HepG2 (cell line): ENCODE measurements around the gene NCBP2. TPM values are rescaled to one million over a fixed set of nuclear protein-coding genes. Genes with fewer than 3 reads are reported as not detected.

Experiments used
- ATF2 ChIP-seq: sonication (generic); formaldehyde crosslinking; IDR thresholded peaks from 2 replicates; pipeline ENCODE4 v1.4.0; 2020; ENCODE audit warnings: missing genetic modification reagents
- DNMT1 ChIP-seq: sonication (generic); formaldehyde crosslinking; IDR thresholded peaks from 2 replicates; pipeline ENCODE4 v1.5.1; 2020; ENCODE audit warnings: mild to moderate bottlenecking, missing genetic modification reagents
- ELK4 ChIP-seq: sonication (generic); formaldehyde crosslinking; IDR thresholded peaks from 2 replicates; pipeline ENCODE4 v1.9.0; 2021; ENCODE audit warnings: missing genetic modification reagents, borderline replicate concordance
- ETV6 ChIP-seq: sonication (generic); formaldehyde crosslinking; conservative IDR thresholded peaks from 2 replicates; pipeline ENCODE4 v1.4.0; 2020; ENCODE audit warnings: missing genetic modification reagents
- GATA4 ChIP-seq: sonication (generic); IDR thresholded peaks from 2 replicates; pipeline ENCODE4 v1.6.1; 2016; ENCODE audit warnings: antibody characterized with exemption, low read depth, borderline replicate concordance
- HNRNPH1 ChIP-seq: fragments of 200-400 bp; formaldehyde crosslinking; optimal IDR thresholded peaks from 2 replicates; pipeline ENCODE3; 2017; ENCODE audit warnings: mild to moderate bottlenecking, low read depth, low read length
- HNRNPLL ChIP-seq: fragments of 200-400 bp; formaldehyde crosslinking; IDR thresholded peaks from 2 replicates; pipeline ENCODE4 v1.6.1; 2017; ENCODE audit warnings: mild to moderate bottlenecking, low read depth, low read length; ENCODE audit not compliant: poor library complexity, severe bottlenecking
- NR3C1 ChIP-seq: sonication (generic); formaldehyde crosslinking; IDR thresholded peaks from 2 replicates; pipeline ENCODE4 v1.4.0; 2020; ENCODE audit warnings: missing genetic modification reagents
- PAF1 ChIP-seq: IDR thresholded peaks from 2 replicates; pipeline ENCODE4 v1.6.1; 2016; ENCODE audit warnings: missing genetic modification reagents, missing compliant biosample characterization
- PHF20 ChIP-seq: sonication (generic); formaldehyde crosslinking; IDR thresholded peaks from 2 replicates; pipeline ENCODE4 v1.5.0; 2020; ENCODE audit warnings: mild to moderate bottlenecking, missing genetic modification reagents
- POGZ ChIP-seq: sonication (generic); formaldehyde crosslinking; IDR thresholded peaks from 2 replicates; pipeline ENCODE4 v1.4.0; 2020; ENCODE audit warnings: mild to moderate bottlenecking, missing genetic modification reagents
- SP5 ChIP-seq: IDR thresholded peaks from 2 replicates; pipeline ENCODE4 v1.6.1; 2016; ENCODE audit warnings: low read depth, borderline replicate concordance
- TEF ChIP-seq: sonication (generic); formaldehyde crosslinking; IDR thresholded peaks from 2 replicates; pipeline ENCODE4 v1.5.0; 2020; ENCODE audit warnings: missing genetic modification reagents
- YEATS2 ChIP-seq: sonication (generic); formaldehyde crosslinking; IDR thresholded peaks from 2 replicates; pipeline ENCODE4 v1.4.0; 2020; ENCODE audit warnings: missing genetic modification reagents, borderline replicate concordance
- ZBTB49 ChIP-seq: sonication (generic); formaldehyde crosslinking; IDR thresholded peaks from 2 replicates; pipeline ENCODE4 v1.4.0; 2020; ENCODE audit warnings: missing genetic modification reagents, borderline replicate concordance
- ZHX1 ChIP-seq: sonication (generic); formaldehyde crosslinking; IDR thresholded peaks from 2 replicates; pipeline ENCODE4 v1.8.1; 2022; ENCODE audit warnings: low read depth, mild to moderate bottlenecking, missing genetic modification reagents
- ZNF292 ChIP-seq: sonication (generic); formaldehyde crosslinking; IDR thresholded peaks from 2 replicates; pipeline ENCODE4 v1.8.1; 2022; ENCODE audit warnings: mild to moderate bottlenecking, low read depth, missing genetic modification reagents, borderline replicate concordance
- ZNF598 ChIP-seq: sonication (generic); formaldehyde crosslinking; IDR thresholded peaks from 2 replicates; pipeline ENCODE4 v1.5.1; 2020; ENCODE audit warnings: mild to moderate bottlenecking, missing genetic modification reagents, borderline replicate concordance
- polyA plus RNA-seq, 8 experiments: library from polyadenylated mRNA; depleted of rRNA in 3 of 8; stranded (reverse) in 7 of 8; unstranded in 1 of 8; fragments of >200 nt; fragmentation: Illumina TruSeq in 4 of 8; extraction: Trizol in 4 of 8; gene quantifications; 2 replicates each; pipeline versions ENCODE4 v1.2.1 to v1.2.3, GENCODE V29; 2011 to 2016; ENCODE audit warnings: low read depth in 4 of 8, missing spikeins in 1 of 8, mixed read lengths in 1 of 8; ENCODE audit not compliant: insufficient read depth in 1 of 8
- total RNA-seq, 5 experiments: library from RNA; depleted of rRNA; stranded (reverse); fragments of >200 nt; fragmentation: Illumina TruSeq; extraction: Trizol; gene quantifications; 2 replicates each; pipeline ENCODE4 v1.2.3, GENCODE V29; 2016; ENCODE audit warnings: low read depth in 1 of 5

Gene NCBP2
- total and polyA plus RNA-seq, 2 of the 13 experiments (the other 11 are each of a cell fraction or from before 2014, with no cell fraction given) = 58.7 to 95.5 TPM

GRCh38 chr3:196962108-196962929 is 20.0 kb upstream of the NCBP2 start (continued):
- TF ChIP-seq TEF (CRISPR knock-in tag) (no peak), POGZ (CRISPR knock-in tag) (0 out of 2 replicates have a peak, but pooled peaks have one; percentile 25), YEATS2 (CRISPR knock-in tag) (no peak), ATF2 (CRISPR knock-in tag) (peak; percentile 29; the same call in 1 of the 2 replicates), DNMT1 (CRISPR knock-in tag) (no peak), ZBTB49 (CRISPR knock-in tag) (no peak), GATA4 (peak; percentile 93; the same call in 1 of the 2 replicates), HNRNPLL (no peak), PAF1 (CRISPR knock-in tag) (no peak; the same call in none of the 2 replicates), PHF20 (CRISPR knock-in tag) (no peak), NR3C1 (CRISPR knock-in tag) (no peak), ZNF598 (peak; percentile 33; the same call in 1 of the 2 replicates), ELK4 (CRISPR knock-in tag) (no peak), ZNF292 (peak; percentile 47; the same call in 1 of the 2 replicates), SP5 (CRISPR knock-in tag) (peak; percentile 71), HNRNPH1 (no peak), ETV6 (no peak), ZHX1 (no peak)
